DLD1 (cell line): Measurements from ENCODE around the gene RGS7BP.
"Not testable (repeated sequence)": the region's sequence is repeated elsewhere in the genome, so short reads cannot be mapped to it uniquely, and the experiment has no call there.

Experiments used
- in situ Hi-C: cut with HindIII; loops from 2 replicates; pipeline ENCODE4 v1.10.0; 2017; ENCODE audit warnings: low sequenced_read_pairs

Gene RGS7BP

DNA sequence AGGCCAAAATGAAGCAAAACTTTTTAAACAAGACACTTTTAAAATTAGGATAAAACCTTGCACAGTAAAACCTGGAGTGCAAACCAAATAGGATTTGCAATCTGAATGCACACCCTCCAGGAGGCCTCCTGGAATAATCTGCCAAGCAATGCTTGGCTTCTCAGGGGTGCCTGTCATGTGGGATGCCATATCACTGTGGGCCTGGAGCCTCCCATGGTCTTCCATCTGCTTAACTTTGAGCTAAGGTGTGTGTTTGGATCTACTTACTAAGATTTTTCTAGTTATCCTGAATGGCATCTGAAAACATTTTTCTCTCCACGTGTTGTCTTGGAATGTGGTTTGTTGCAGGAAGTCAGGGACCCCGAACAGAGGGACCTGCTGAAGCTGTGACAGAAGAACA is 52.1 kb downstream of the RGS7BP start:
- in situ Hi-C loops, result no loop called here

GRCh38 chr5:64558641-64559040 is 52.8 kb downstream of the RGS7BP start:
- in situ Hi-C loops, result not testable (repeated sequence)

- in situ Hi-C loops, result no loop called here
Measured at GRCh38 chr5:64566310-64566916, 60.6 kb downstream of the RGS7BP start.

GRCh38 chr5:64569858-64570257 is 64.0 kb downstream of the RGS7BP start:
- in situ Hi-C loops, result no loop called here

DNA sequence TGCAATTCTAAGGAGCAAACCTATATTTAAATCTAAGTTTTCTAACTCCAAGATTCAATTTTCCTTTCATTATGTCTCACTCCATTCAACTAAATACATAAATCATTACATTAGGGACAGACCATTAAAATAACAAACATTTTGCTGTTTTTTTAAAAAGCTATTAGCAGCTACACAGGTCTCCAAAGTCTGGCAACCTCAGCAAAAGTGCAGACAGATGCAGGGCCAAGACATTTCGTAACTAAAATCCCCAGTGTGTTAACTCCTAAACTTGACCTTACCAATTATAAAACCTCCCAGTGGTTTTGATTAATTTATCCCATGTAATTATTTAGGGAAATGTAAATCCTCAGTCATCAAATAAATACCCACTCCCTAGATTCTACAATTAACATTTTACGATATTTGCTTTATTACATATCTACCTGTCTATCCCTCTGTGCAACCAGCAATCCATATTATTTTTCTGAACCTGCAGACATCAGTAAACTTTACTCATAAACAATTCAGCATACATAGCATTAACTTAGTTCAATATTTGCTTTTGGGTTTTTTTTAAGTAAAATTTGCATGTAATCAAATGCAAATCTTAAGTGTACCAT is 64.7 kb downstream of the RGS7BP start:
- in situ Hi-C loops, result no loop called here

- in situ Hi-C loops, result no loop called here
Measured at GRCh38 chr5:64575561-64575960, 69.7 kb downstream of the RGS7BP start.

DNA sequence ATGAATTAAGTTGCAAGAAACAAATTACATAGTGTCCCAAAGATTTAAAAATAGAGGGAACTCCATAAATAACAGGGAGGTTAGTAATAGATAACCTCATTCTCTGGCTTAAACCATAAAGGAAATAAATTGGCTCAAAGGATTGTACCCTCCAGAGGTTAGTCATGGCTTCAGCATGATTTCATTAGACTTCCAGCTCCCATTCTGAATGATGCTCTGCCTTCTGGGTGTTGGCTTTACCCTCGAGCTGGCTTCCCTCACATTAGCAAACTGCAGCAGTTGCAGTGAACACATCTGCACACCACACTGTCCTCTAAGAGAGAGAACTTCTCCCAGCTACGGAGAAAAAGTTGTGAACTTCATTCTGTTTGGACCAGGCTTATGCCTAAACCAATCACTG is 70.4 kb downstream of the RGS7BP start:
- in situ Hi-C loops, result no loop called here

DNA sequence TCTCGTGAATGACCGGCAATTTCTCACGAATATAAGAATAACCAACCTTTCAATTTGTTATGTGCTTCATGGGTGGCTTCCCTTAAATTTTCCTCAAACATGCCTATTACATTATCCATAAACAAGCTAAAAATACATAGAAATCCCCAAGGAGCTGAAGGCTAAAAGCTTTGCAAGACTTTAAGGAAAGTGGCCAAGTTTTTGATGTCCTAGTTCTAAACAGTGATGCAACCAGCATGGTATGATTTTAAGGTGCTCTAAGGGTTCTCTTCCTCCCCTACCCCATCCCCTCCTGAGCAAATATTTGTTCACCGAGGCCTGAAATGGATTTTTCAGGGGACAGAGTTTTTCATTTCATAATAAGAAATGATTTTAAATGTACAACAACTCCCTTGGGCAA is 79.8 kb downstream of the RGS7BP start:
- in situ Hi-C loops, result no loop called here

DNA sequence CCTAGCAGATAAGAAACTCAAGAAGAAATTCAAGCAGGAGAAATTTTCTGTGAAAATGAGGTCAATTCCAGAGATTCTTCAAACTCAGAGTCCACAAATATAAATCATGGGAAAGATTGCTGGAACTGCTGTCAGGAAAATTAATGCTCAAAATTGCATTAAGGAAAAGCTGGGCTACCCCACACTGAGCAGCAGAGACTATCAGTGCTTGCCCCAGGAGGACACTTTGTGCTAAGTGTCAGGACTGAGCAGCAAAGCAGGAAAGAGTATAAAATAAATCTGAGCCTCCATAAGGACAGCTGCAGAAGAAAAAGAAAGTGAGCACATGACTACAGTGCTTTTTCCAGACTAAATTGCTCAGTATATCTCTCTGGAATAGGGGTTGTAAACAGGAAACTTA is 81.6 kb downstream of the RGS7BP start:
- in situ Hi-C loops, result no loop called here

DNA sequence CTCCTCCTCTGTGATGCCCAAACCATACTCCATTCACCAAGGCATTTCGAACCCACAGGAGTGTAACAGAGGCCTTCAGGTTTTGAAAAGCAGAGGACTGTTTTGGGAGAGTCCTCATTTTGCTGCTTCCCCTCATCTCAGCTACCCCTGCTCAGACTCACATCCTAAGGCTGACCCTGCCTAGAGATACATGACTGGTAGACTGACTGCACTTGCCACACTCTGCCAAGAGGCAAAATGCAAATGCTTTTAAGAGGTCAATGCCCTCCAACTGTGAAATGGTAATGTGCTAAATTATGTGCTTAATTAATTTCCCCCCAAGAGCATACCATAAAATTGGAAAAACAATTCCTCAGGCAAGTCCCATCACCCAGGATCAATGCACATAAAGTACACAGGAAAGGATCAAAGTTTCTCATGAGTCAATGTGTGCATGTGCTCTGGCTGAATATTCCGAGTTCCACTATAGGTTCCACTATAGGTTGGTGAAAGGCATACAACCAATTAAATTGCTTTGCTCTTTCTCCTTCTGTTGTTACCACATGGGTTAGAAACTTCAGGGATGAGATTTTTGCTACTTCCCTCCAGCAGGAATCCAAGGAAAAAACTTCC is 87.0 kb downstream of the RGS7BP start:
- in situ Hi-C loops, result no loop called here

GRCh38 chr5:64594025-64594424 is 88.2 kb downstream of the RGS7BP start:
- in situ Hi-C loops, result no loop called here

DNA sequence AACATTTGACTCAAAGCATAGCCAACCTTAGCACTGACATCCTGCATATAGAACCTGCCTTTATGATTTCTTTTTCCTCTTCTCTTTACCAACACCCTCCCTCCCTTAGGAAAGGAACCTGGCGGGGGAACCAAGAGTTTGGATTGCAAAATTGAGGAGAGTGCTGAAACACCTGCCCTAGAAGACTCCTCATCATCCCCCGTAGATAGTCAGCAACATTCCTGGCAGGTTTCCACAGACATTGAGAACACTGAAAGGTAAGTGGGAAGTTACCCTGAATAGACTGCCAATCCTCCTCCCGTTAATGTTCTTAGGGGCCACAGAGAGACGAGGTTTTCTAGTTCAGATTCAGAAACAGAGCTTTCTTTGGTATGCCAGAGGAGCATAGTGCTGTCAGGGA is 88.8 kb downstream of the RGS7BP start:
- in situ Hi-C loops, result no loop called here

GRCh38 chr5:64595031-64595855 is 89.4 kb downstream of the RGS7BP start:
- in situ Hi-C loops, result no loop called here

DNA sequence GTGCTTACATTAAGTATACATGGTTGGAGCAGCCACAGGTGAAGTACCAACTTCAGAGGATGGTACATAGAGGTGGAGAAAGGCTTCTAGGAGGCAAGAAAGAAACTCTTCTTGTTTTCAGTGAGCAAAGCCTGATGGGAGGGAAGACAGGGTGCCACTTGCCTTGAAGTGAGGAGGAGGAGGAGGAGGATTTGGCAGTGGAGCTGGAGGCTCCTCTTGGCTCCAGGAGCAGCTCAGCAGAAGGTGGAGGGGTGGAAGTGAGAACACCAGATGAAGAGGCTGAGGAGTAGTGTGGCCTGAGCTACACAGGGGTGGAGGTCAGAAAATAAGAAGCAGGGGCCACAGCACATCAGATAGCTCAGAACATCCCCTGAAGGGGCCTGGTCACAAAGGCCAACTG is 93.4 kb downstream of the RGS7BP start:
- in situ Hi-C loops, result no loop called here

DNA sequence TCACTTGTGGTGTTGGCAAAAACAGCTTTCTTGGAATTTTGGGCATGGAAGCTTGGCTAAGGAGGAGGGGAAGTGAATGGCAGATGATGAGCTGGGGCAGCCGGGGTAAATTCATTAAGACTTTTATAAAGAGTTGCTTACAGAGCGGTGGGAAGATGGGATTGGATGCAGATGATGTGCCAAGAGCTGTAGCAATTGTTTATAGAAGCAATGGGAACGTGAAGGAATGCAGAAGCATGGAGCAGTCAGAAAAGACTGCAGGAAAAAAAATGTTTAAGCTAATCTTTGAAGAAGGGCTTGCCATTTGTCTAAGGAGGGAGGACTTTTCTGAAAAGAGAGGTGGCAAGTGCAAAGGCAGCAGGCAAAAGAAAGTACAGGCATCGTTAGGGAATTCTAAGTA is 97.9 kb downstream of the RGS7BP start:
- in situ Hi-C loops, result no loop called here

DNA sequence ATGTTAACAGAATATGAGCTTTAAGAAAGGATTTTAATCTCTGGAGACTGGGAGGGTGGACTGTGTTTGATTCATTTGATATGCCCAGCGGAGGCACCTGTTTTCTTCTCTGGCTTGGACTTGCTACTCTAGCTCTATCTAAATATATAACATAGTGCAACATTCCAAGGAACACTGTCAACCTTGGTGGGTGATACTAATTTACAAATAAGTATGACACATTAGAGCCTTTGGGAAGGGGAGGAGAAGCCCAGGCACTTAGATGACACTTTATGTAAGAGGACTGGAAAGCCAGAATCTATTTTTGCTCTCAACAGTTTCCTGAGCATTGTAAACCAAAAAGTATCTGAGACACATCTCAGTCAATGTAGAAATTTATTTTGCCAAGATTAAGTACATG is 101.1 kb downstream of the RGS7BP start:
- in situ Hi-C loops, result no loop called here

DNA sequence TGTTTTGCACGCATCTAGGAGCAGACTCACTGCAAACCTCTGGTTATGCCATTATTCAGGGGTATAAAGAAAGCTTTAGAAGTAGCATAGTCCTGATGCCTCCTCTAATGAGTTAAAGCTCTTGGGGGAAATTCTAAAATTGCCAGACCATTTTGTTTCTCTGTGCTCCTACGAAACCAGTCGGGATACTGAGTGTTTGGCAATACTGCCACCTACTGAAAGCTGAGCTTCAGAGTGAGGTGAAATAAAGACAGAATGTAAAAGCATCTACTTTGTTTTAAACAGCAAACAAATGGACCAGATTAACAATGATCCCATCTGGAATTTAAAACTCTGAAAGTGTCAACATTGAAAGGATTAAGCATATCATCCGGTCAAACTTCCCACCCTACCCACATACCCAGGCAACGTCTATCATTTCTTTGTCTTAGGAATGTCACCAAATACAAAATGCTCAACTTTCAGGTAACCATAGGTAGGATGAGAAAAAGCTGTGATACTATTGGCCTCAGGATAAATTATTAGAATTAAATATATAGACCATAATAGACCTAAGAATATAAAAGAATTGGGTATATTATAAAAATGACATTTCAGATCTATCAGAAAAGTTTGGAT is 106.6 kb downstream of the RGS7BP start:
- in situ Hi-C loops, result no loop called here

GRCh38 chr5:64615895-64616294 is 110.1 kb downstream of the RGS7BP start:
- in situ Hi-C loops, result no loop called here

DNA sequence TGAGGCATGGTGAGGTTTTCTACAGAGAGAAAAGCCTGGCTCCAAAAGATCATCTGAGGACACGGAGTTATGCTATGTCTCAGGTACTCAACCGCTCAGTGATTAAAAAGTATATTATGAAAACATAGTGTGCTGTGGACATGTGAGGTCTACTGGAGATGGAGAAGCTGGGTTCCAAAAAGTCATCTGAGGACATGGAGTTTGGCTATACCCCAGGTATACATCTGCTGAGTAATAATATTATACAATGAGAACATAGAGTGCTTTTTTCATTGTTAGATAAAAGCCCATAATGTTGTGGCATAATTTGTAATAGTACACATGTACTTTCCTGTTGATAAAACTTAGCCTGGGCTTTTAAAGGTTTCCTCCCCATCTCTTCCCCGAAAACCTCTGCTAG is 113.8 kb downstream of the RGS7BP start:
- in situ Hi-C loops, result no loop called here

DNA sequence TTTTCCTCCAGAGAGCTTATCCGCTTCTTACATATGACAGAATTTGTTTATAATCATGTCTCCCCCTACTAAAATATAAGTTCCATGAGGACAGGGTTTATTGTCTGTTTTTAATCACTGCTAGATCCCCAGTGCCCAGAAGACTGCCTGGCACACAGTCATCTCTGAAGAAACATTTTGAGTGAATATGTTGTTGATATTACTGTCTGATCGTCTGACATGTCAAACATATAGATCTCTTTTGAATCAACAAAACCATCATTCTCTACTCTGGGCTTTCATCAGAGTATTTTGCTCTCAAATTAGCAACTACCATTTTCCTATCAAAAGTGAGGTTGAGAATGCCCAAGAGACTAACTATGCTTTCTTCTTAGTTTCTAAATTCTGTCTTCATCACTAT is 117.2 kb downstream of the RGS7BP start:
- in situ Hi-C loops, result no loop called here

DNA sequence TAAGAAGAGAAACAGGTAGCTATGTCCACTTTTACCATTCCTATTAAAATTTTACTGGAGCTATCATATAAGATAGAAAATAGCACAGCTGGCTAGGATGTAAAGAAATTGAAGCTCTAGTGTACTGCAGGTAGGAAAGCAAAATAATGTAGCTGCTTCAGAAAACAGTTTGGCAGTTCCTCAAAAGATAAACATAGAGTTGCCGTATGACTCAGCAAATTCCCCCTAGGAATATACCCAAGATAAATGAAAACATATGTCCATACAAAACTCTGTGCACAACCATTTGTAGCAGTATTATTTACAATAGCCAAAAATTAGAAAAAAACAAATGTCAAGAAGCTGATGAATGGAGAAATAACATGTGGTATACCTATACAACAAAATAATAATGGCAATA is 119.9 kb downstream of the RGS7BP start:
- in situ Hi-C loops, result no loop called here
